HepG2 (cell line): ENCODE measurements around the gene ADSS1. TPM values are rescaled to one million over a fixed set of nuclear protein-coding genes. Genes with fewer than 3 reads are reported as not detected.
A peak's percentile ranks its signal among the peaks of the same experiment; 100 is the strongest.

ENCODE experiments used
- IRF2 ChIP-seq: IDR thresholded peaks from 2 replicates; pipeline ENCODE4 v1.6.1; 2018; ENCODE audit warnings: missing genetic modification reagents, missing compliant biosample characterization
- MYC ChIP-seq: sonication (generic); formaldehyde crosslinking; IDR thresholded peaks from 2 replicates; pipeline ENCODE4 v1.9.0; 2021; ENCODE audit warnings: missing genetic modification reagents, borderline replicate concordance
- POLR2G ChIP-seq: fragments of 200-400 bp; formaldehyde crosslinking; IDR thresholded peaks from 2 replicates; pipeline ENCODE4 v1.6.1; 2018; ENCODE audit warnings: mild to moderate bottlenecking, low read depth, low read length, moderate library complexity
- SIN3A ChIP-seq: IDR thresholded peaks from 2 replicates; pipeline ENCODE4 v1.6.1; 2011; ENCODE audit warnings: low read depth, mild to moderate bottlenecking, control low read depth, low read length, borderline replicate concordance
- SNAPC5 ChIP-seq: sonication (generic); formaldehyde crosslinking; IDR thresholded peaks from 2 replicates; pipeline ENCODE4 v1.8.1; 2023; ENCODE audit warnings: mild to moderate bottlenecking, missing genetic modification reagents, borderline replicate concordance
- SOX5 ChIP-seq: IDR thresholded peaks from 2 replicates; pipeline ENCODE4 v1.6.1; 2016; ENCODE audit warnings: borderline replicate concordance
- SPEN ChIP-seq: sonication (generic); formaldehyde crosslinking; IDR thresholded peaks from 2 replicates; pipeline ENCODE4 v1.5.1; 2020; ENCODE audit warnings: low read depth, mild to moderate bottlenecking, missing genetic modification reagents
- TRIM24 ChIP-seq: sonication (generic); formaldehyde crosslinking; IDR thresholded peaks from 2 replicates; pipeline ENCODE4 v1.8.0; 2022; ENCODE audit warnings: mild to moderate bottlenecking, missing genetic modification reagents
- ZBTB25 ChIP-seq: IDR thresholded peaks from 2 replicates; pipeline ENCODE4 v1.6.1; 2018; ENCODE audit warnings: missing genetic modification reagents
- ZNF282 ChIP-seq: fragments of 450-650 bp; IDR thresholded peaks from 2 replicates; pipeline ENCODE4 v1.6.1; 2018; ENCODE audit not compliant: partially characterized antibody
- ZNF33A ChIP-seq: sonication (generic); formaldehyde crosslinking; IDR thresholded peaks from 2 replicates; pipeline ENCODE4 v1.5.1; 2020; ENCODE audit warnings: missing genetic modification reagents, mild to moderate bottlenecking, moderate library complexity, borderline replicate concordance
- ZNF558 ChIP-seq: sonication (generic); formaldehyde crosslinking; IDR thresholded peaks from 2 replicates; pipeline ENCODE4 v1.9.0; 2022; ENCODE audit warnings: mild to moderate bottlenecking, missing genetic modification reagents, borderline replicate concordance
- ZNF773 ChIP-seq: sonication (generic); formaldehyde crosslinking; IDR thresholded peaks from 2 replicates; pipeline ENCODE4 v1.4.0; 2020; ENCODE audit warnings: missing genetic modification reagents, borderline replicate concordance
- polyA plus RNA-seq, 8 experiments: library from polyadenylated mRNA; depleted of rRNA in 3 of 8; stranded (reverse) in 7 of 8; unstranded in 1 of 8; fragments of >200 nt; fragmentation: Illumina TruSeq in 4 of 8; extraction: Trizol in 4 of 8; gene quantifications; 2 replicates each; pipeline versions ENCODE4 v1.2.1 to v1.2.3, GENCODE V29; 2011 to 2016; ENCODE audit warnings: low read depth in 4 of 8, missing spikeins in 1 of 8, mixed read lengths in 1 of 8; ENCODE audit not compliant: insufficient read depth in 1 of 8
- total RNA-seq, 5 experiments: library from RNA; depleted of rRNA; stranded (reverse); fragments of >200 nt; fragmentation: Illumina TruSeq; extraction: Trizol; gene quantifications; 2 replicates each; pipeline ENCODE4 v1.2.3, GENCODE V29; 2016; ENCODE audit warnings: low read depth in 1 of 5
- TF ChIP-seq, protein P1 (sequence below), 2 experiments: fragments of 450-650 bp in 1 of 2; sonication (generic) in 1 of 2; formaldehyde crosslinking in 1 of 2; IDR thresholded peaks; 2 replicates each; pipeline versions ENCODE4 v1.6.1 to v1.8.0; 2016 to 2022; ENCODE audit warnings: antibody characterized with exemption in 1 of 2, mild to moderate bottlenecking in 1 of 2, missing genetic modification reagents in 1 of 2

The ADSS1 gene
- total and polyA plus RNA-seq, 2 of the 13 experiments (the other 11 are each of a cell fraction or from before 2014, with no cell fraction given) = 1.0 to 36.7 TPM

DNA sequence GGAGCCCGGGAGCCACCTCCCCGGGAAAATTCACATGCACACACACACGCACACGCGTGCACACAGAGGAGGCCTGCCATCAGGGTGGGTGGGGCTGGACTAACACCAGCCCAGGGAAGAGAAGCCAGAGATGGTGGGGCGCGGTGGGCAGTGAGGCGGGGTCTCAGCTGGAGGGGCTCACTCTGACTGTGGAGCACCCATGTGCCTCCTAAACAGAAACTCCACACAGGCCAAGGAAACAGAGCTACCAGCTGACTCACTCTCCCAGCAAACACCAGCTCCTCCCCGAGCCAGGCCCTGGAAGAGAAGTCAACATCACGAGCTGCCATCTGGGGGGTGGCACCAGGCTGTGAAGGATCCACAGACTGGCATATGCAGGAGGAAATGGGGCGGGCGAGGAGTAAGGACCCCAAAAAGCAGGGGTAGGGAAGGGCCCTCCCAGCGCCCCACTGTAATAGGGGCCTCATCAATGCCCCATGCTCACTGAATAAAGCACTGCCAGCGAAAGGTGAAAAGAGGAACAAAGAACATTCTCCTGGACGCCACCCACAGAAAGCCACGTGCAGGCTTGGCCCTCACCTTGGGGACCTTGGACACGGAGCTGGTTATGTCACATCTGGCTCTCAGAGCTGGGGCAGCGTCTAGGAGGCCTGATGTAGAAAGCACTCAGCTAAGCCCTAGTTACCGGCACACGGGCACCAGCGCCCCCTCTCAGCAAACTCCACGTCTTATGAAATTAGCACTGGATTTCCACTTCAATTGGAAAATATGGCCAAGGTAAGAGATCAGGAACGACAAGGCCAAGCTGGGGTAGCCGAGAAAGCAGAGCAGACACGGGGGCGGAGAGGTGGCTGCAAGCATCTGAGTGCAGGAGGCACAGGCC is 43.0 kb upstream of the ADSS1 start (continued):
- TF ChIP-seq SNAPC5 (CRISPR knock-in tag) (no peak), ZNF33A (CRISPR knock-in tag) (no peak), IRF2 (CRISPR knock-in tag) (no peak), ZNF558 (CRISPR knock-in tag) (peak; percentile 65; the same call in 1 of the 2 replicates), ZBTB25 (CRISPR knock-in tag) (0 out of 2 replicates have a peak, but pooled peaks have one; percentile 30), ZNF773 (CRISPR knock-in tag) (no peak), POLR2G (peak; percentile 29; the same call in 1 of the 2 replicates), SOX5 (peak; percentile 54; the same call in 1 of the 2 replicates), SPEN (peak; percentile 63; the same call in 1 of the 2 replicates), SIN3A (0 out of 2 replicates have a peak, but pooled peaks have one; percentile 17), TRIM24 (CRISPR knock-in tag) (no peak), MYC (CRISPR knock-in tag) (peak; percentile 84; the same call in 1 of the 2 replicates), ZNF282 (no peak)
- TF ChIP-seq, protein P1, sequence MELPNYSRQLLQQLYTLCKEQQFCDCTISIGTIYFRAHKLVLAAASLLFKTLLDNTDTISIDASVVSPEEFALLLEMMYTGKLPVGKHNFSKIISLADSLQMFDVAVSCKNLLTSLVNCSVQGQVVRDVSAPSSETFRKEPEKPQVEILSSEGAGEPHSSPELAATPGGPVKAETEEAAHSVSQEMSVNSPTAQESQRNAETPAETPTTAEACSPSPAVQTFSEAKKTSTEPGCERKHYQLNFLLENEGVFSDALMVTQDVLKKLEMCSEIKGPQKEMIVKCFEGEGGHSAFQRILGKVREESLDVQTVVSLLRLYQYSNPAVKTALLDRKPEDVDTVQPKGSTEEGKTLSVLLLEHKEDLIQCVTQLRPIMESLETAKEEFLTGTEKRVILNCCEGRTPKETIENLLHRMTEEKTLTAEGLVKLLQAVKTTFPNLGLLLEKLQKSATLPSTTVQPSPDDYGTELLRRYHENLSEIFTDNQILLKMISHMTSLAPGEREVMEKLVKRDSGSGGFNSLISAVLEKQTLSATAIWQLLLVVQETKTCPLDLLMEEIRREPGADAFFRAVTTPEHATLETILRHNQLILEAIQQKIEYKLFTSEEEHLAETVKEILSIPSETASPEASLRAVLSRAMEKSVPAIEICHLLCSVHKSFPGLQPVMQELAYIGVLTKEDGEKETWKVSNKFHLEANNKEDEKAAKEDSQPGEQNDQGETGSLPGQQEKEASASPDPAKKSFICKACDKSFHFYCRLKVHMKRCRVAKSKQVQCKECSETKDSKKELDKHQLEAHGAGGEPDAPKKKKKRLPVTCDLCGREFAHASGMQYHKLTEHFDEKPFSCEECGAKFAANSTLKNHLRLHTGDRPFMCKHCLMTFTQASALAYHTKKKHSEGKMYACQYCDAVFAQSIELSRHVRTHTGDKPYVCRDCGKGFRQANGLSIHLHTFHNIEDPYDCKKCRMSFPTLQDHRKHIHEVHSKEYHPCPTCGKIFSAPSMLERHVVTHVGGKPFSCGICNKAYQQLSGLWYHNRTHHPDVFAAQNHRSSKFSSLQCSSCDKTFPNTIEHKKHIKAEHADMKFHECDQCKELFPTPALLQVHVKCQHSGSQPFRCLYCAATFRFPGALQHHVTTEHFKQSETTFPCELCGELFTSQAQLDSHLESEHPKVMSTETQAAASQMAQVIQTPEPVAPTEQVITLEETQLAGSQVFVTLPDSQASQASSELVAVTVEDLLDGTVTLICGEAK (IDR thresholded peaks at IDR 0.05) = no peak
- TF ChIP-seq, protein P1 (CRISPR knock-in tag; IDR thresholded peaks at IDR 0.05) = no peak
